OCI-LY7 (cell line): ENCODE data around the gene VMAC. TPM values are rescaled to one million over a fixed set of nuclear protein-coding genes. Genes with fewer than 3 reads are reported as not detected.

Experiments used
- BruUV-seq: library from RNA; stranded (reverse); fragments of 400-500 nt; replicated peaks from 2 replicates; lab custom pipeline; 2021; lab: Mats Ljungman, UMichigan
- CTCF ChIA-PET: fragments of 300-600 bp; sonication (Branson Sonifier 250); formaldehyde crosslinking; loops from one replicate; lab custom pipeline; 2022; ENCODE audit warnings: antibody characterized with exemption; ENCODE audit not compliant: unreplicated experiment; lab: Charles Lee
- POLR2A ChIA-PET: fragments of 300-600 bp; sonication (Branson Sonifier 250); formaldehyde crosslinking; loops from one replicate; lab custom pipeline; 2022; ENCODE audit warnings: antibody characterized with exemption; lab: Charles Lee
- DNase-seq: peaks from one replicate; pipeline ENCODE4 v3.0.0-alpha.2; 2015; ENCODE audit warnings: low spot score
- H2AFZ ChIP-seq: fragments of 200-600 bp; sonication (generic), shearing (Covaris generic); 2 replicates; pipeline ENCODE4 v1.6.1; 2014; ENCODE audit warnings: mild to moderate bottlenecking, antibody characterized with exemption, low read length, moderate library complexity
- H3K27ac ChIP-seq: fragments of 200-600 bp; sonication (generic); 2 replicates; pipeline ENCODE4 v1.5.1; 2014; ENCODE audit warnings: mixed run types, low read depth, mild to moderate bottlenecking, moderate library complexity, low read length, inconsistent platforms; ENCODE audit not compliant: poor library complexity, severe bottlenecking
- H3K36me3 ChIP-seq: fragments of 200-600 bp; sonication (generic); 2 replicates; pipeline ENCODE4 v1.6.1; 2014; ENCODE audit warnings: mild to moderate bottlenecking, antibody characterized with exemption, low read length, moderate library complexity, mixed read lengths; ENCODE audit not compliant: insufficient read depth
- H3K4me1 ChIP-seq: fragments of 200-600 bp; sonication (generic); 2 replicates; pipeline ENCODE4 v1.5.1; 2014; ENCODE audit warnings: mild to moderate bottlenecking, low read length; ENCODE audit not compliant: insufficient read depth, poor library complexity, severe bottlenecking
- H3K4me2 ChIP-seq: fragments of 200-600 bp; sonication (generic); 2 replicates; pipeline ENCODE4 v1.6.1; 2014; ENCODE audit warnings: mild to moderate bottlenecking, low read length
- H3K4me3 ChIP-seq: fragments of 200-600 bp; sonication (generic); 2 replicates; pipeline ENCODE4 v1.5.1; 2014; ENCODE audit warnings: mild to moderate bottlenecking, low read depth, low read length; ENCODE audit not compliant: poor library complexity, severe bottlenecking
- H3K79me2 ChIP-seq: fragments of 200-600 bp; sonication (generic); 2 replicates; pipeline ENCODE4 v1.6.1; 2016; ENCODE audit warnings: low read depth, mild to moderate bottlenecking, low read length, moderate library complexity, mixed read lengths; ENCODE audit not compliant: insufficient read depth
- H3K9me2 ChIP-seq: fragments of 200-600 bp; sonication (generic); 2 replicates; pipeline ENCODE4 v1.6.1; 2016; ENCODE audit warnings: mild to moderate bottlenecking, low read length, mixed read lengths; ENCODE audit not compliant: insufficient read depth
- H3K9me3 ChIP-seq: fragments of 200-600 bp; sonication (generic); 2 replicates; pipeline ENCODE4 v1.6.1; 2014; ENCODE audit warnings: mild to moderate bottlenecking, mixed run types, low read length, mixed read lengths
- H4K20me1 ChIP-seq: fragments of 200-600 bp; sonication (generic); 2 replicates; pipeline ENCODE4 v1.6.1; 2014; ENCODE audit warnings: mild to moderate bottlenecking, antibody characterized with exemption, low read length, moderate library complexity, mixed read lengths; ENCODE audit not compliant: insufficient read depth
- CTCF ChIP-seq: fragments of 200-600 bp; sonication (generic); conservative IDR thresholded peaks from 2 replicates; pipeline ENCODE4 v1.5.1; 2014; ENCODE audit warnings: mild to moderate bottlenecking, antibody characterized with exemption, low read length, moderate library complexity, mixed read lengths
- EZH2phosphoT487 ChIP-seq: fragments of 200-600 bp; sonication (generic); IDR thresholded peaks from 2 replicates; pipeline ENCODE4 v1.6.1; 2018; ENCODE audit warnings: low read depth, borderline replicate concordance, mild to moderate bottlenecking, mixed run types, antibody characterized with exemption, low read length, moderate library complexity, mixed read lengths
- intact Hi-C: fragments of 100-400 bp; cut with micrococcal nuclease; formaldehyde crosslinking; loops from one replicate; pipeline ENCODE4 v1.10.0; 2022; ENCODE audit not compliant: unreplicated experiment
- total RNA-seq, 2 experiments: library from RNA; depleted of rRNA in 1 of 2; stranded (reverse); fragments of >200 nt in 1 of 2; shearing (Covaris generic) in 1 of 2; gene quantifications; 2 replicates each; pipeline ENCODE4 v1.2.3, GENCODE V29; 2014 to 2022

Gene VMAC
- total RNA-seq, 2 experiments from 2014 or later = 6.0 to 6.8 TPM

GRCh38 chr19:5935473-5936291, 31.0 kb downstream of the VMAC start:
- H4K20me1 ChIP-seq = no peaks in the 10 kb centered on the region
- no peaks in the 10 kb centered on the region for H3K9me3 ChIP-seq
- intact Hi-C loops = no loop called here
- POLR2A ChIA-PET = interaction anchor here (2.0 kb wide), 1 partner anchor 32 kb away, joined by 5 read pairs; the partner anchor contains the start of gene NDUFA11
- H2AFZ ChIP-seq = no peak overlapping the region
- H3K4me1 ChIP-seq = no peaks in the 10 kb centered on the region
- no peak for TF ChIP-seq CTCF
- no peak for TF ChIP-seq EZH2phosphoT487
- H3K9me2 ChIP-seq = no peaks in the 10 kb centered on the region
- H3K36me3 ChIP-seq = peaks cover 85% of the 10 kb centered on the region
- CTCF ChIA-PET = no interaction called here
- BruUV-seq = no TSS peak
- no peak overlapping the region for H3K4me2 ChIP-seq
- no peaks in the 10 kb centered on the region for H3K79me2 ChIP-seq
- no peak overlapping the region for H3K4me3 ChIP-seq
- H3K27ac ChIP-seq = no peak overlapping the region
- no peak for DNase-seq

DNA sequence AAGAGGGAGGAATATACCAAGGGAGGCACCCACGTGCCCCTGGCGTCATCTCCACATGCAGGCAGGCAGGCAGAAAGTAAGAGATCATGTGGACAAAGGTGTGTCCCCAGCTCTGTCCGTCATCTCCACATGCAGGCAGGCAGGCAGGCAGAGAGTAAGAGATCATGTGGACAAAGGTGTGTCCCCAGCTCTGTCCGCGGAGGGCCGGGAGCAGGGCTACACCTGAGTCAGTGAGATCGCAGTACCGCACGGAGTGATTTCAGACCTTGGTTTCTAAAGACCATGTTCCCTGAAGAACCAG, 31.6 kb downstream of the VMAC start:
- H4K20me1 ChIP-seq = no peaks in the 10 kb centered on the region
- H3K79me2 ChIP-seq = no peaks in the 10 kb centered on the region
- no peak overlapping the region for H3K27ac ChIP-seq
- no peak overlapping the region for H3K4me2 ChIP-seq
- H3K4me1 ChIP-seq = no peaks in the 10 kb centered on the region
- ChIA-PET POLR2A (interaction anchor here (2.0 kb wide), 1 partner anchor 32 kb away, joined by 5 read pairs; the partner anchor contains the start of gene NDUFA11), CTCF (no interaction called here)
- no peak overlapping the region for H2AFZ ChIP-seq
- no peak for TF ChIP-seq EZH2phosphoT487
- no peak for TF ChIP-seq CTCF
- H3K9me3 ChIP-seq = no peaks in the 10 kb centered on the region
- BruUV-seq = no TSS peak
- intact Hi-C loops = no loop called here
- H3K36me3 ChIP-seq = peaks cover 85% of the 10 kb centered on the region
- H3K9me2 ChIP-seq = no peaks in the 10 kb centered on the region
- DNase-seq = no peak
- no peak overlapping the region for H3K4me3 ChIP-seq

DNA sequence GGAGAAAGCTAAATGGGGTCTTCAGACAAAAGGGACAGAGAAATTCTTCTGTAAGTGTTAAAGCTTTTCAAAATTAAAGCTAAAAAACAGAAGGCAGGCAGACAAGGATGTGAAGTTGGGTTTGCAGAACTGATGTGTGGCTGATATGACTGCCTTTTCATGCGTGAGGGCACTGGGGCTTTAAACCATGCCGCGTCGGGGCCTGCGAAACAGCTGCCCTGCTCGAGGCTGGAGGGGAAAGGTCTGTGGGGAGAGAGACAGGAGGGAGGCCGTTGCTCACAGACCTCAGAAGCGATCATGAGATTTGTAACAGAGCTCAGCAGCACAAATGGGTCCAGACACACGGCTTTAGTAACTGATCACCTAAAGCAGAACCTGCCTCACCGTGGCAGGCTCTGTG, 32.9 kb downstream of the VMAC start:
- Histone ChIP-seq H3K4me2 (no peak overlapping the region), H3K79me2 (no peaks in the 10 kb centered on the region), H3K36me3 (peaks cover 78% of the 10 kb centered on the region), H3K4me1 (no peaks in the 10 kb centered on the region), H2AFZ (no peak overlapping the region), H3K4me3 (no peak overlapping the region), H3K9me2 (no peaks in the 10 kb centered on the region), H4K20me1 (no peaks in the 10 kb centered on the region), H3K27ac (no peak overlapping the region), H3K9me3 (no peaks in the 10 kb centered on the region)
- BruUV-seq = no TSS peak
- DNase-seq = no peak
- POLR2A ChIA-PET = interaction anchor here (1.4 kb wide), 1 partner anchor 109 kb away, joined by 3 read pairs; no protein-coding TSS in a partner anchor
- intact Hi-C loops = no loop called here
- CTCF ChIA-PET = no interaction called here
- TF ChIP-seq CTCF = no peak
- no peak for TF ChIP-seq EZH2phosphoT487
